ENCODE results near the gene SPDYE4. TPM values are rescaled to one million over a fixed set of nuclear protein-coding genes. Genes with fewer than 3 reads are reported as not detected.
"Not testable (repeated sequence)": the region's sequence is repeated elsewhere in the genome, so short reads cannot be mapped to it uniquely, and the experiment has no call there.

SPDYE4 gene
- not detected for total RNA-seq
- long read RNA-seq, result 0 reads

- DNase-seq (no peak), ATAC-seq (no peak)
- intact Hi-C loops (cut with DNase I, micrococcal nuclease), result no loop called here
Observed at GRCh38 chr17:8758137-8758596, at the start of gene SPDYE4. Gene SPDYE4 (minus strand): TSS chr17:8758546. CDS start chr17:8758382, 164 bp downstream.

DNA sequence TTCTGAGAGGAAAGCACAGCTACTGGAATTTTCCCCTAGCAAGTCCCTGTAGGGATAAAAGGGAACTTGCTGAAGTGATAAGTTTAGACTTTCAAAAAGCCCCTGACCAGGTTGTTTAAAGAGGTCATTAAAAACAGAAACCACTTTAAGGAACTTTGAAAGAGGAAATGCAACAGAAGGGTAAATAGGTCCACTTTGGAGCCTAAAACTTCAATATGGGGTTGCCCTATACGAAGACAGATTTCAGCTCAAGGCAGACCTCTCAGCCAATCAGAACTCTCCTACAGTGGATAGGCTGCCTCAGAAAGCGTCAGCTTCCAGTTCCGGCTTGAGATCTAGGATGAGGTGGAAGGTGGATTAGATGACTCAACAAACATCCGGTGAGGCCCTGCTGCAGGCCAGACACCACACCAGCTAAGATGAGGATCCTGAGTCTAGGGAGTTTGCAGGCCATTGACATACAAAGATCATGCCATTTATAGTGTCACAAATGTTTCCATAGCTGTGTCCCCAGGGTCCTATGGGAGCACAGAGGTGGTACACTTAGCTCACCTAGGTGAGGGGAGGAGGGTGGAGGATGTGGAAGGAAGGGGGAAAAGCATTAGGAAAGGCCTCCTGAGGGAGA, 48.7 kb upstream of the SPDYE4 start:
- no peak for DNase-seq
- no peak for ATAC-seq
- intact Hi-C loops (cut with DNase I, micrococcal nuclease), result no loop called here

DNA sequence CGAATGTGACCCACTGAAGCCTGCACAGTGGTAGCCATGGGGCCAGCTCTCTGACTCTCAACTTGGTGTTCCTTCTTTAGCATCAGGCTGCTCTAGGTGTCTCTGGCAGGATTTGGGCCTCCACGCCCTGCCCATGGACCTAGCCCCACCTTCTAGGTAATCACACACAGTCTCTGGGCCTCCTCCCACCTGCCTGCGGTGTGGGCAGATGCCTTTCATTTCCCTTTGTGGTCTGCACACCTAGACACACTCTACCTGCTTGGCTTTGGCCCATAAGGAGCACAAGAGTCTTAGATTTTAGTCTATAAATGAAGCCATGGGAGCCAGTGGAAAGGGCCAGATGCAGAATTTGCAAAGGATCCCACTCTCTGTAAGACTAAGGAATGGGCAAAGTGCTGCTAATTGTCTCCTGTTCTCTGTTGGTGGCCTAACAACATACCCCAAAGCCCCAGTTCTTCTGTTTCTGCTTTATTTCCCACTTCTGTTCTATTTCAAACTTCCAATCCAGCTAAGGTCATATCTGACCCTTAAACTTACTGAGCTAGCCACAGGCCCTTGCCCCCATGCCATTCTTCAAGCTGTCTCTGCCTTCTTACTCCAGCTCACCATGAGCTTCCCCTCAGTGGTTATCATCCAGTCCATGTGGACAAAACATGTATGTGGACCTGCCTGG, 48.0 kb upstream of the SPDYE4 start:
- intact Hi-C loops (cut with DNase I, micrococcal nuclease), result no loop called here
- peak; percentile 78 for ATAC-seq
- DNase-seq, result no peak

DNA sequence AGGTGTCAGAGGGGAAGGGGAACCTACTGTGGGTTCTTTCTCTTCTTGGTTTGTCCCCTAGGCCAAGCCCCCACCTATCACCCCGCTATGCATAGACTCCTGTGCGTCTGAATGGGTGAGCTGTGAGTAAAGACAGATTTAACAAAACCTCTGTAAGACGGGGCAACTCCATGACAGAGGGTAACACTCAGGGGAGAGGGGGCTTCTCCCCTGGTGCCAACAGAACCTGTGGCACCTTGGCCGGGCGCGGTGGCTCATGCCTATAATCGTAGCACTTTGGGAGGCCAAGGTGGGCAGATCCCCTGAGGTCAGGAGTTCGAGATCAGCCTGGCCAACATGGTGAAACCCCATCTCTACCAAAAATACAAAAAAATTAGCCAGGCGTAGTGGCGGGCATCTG, 47.0 kb upstream of the SPDYE4 start:
- DNase-seq, result not testable (repeated sequence)

DNA sequence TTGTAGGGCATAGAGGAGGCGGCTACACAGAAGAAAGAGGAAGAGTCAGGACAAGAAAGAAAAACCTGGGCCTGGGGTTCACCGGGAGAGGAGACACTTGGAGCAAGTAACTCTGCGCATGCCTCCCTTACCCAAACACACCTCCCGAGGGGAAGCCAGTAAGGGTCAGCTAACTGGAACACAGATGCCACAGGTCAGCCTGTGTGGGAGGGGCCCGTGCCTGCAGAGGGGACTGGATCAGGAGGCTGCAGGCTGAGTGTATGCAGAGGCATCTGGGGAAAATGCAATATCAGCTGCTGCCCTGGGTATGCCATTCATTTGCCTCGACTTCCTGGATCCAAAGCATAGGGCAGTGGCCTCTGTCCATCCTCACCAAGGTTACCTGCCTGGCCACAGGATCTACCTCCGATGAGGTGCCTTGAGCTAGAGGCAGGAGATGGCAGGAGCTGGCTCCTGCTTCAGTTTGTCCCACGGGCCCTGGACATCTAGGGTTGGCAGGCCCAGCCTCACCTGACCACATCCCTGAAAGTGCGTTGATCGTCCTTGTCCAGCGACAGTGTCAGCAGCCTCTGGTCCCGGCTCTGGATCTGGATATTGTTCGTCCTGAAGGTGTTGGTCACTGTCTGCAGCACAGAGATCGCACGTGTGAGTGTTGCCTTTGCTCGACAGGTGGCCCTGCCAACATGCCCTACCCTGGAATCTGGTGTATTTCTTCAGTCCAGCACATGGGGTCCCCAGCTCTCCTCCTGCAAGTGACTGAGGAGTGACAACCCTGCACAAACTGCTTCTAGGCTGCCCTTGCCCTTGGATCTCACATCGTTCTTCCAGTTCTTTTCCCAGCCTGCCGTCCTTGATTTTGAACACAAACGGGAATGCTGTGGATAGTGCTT, 45.4 kb upstream of the SPDYE4 start:
- no peak for ATAC-seq
- DNase-seq, result no peak

More for the DNA sequence above, 47.0 kb upstream of the SPDYE4 start:
- ATAC-seq; intact Hi-C loops (cut with DNase I, micrococcal nuclease): not testable (repeated sequence)

GRCh38 chr17:8801135-8801840, 42.9 kb upstream of the SPDYE4 start:
- DNase-seq (no peak), ATAC-seq (no peak)
- intact Hi-C loops (cut with DNase I, micrococcal nuclease), result no loop called here

More for the DNA sequence above, 45.4 kb upstream of the SPDYE4 start:
- intact Hi-C loops (cut with DNase I, micrococcal nuclease), result no loop called here

DNA sequence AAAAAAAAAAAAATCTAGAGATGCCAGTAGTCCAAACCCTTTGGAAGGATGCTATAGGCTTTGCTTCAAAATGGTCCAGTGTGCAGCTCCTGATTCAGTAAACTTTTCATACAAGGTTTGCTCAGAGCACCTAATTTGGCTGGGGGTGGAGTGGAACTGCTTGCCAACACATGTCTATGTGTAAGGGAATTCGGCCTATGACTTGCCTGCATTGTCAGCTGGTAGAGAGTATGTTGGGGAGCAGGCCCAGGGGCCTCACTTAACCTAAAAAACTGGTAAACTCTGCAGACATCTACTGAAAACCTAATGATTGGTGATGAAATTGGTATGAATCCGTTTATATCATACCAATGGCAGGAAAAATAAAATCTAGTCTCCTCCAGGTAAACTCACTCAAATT, 42.3 kb upstream of the SPDYE4 start:
- intact Hi-C loops (cut with DNase I, micrococcal nuclease), result no loop called here
- DNase-seq, result no peak
- ATAC-seq, result no peak

GRCh38 chr17:8799570-8800212, 41.3 kb upstream of the SPDYE4 start:
- intact Hi-C loops (cut with DNase I, micrococcal nuclease), result no loop called here
- ATAC-seq (peak; percentile 14), DNase-seq (no peak)

DNA sequence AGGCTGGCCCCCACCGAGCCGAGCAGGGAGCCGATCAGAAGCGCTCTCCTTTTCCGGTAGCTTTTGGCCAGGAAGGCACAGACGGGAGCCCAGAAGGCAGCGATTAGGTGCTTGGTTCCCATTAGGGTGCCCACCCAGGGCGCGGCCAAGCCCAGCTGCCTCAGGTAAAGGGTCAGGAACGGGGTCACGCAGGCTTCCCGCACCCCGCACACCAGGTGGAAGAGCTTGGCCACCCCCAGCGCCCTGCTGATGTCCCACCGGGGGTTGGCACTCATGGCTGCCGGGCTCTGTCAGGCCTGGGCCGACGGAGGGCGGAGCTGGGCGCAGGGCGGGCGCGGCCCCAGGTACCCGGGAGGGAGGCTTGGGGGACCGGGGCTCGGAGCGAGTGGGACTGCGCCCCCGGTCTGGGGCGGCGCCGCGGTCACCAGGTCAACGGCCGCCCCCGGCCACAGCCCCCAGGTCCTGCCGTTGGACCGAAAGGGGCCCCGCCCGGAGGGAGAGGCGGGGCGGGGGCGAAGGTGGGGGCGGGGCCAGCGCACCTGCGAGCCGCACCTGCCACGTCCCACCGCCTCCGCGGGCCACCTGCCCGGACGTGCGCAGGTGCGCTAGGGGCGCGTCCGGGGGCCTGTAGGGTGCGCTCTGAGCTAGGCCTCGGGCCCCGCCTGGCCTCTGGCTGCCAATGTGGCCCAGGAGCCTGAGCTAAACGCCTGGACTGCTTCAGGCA, 40.7 kb upstream of the SPDYE4 start, which contains the start of gene MFSD6L:
MFSD6L (minus strand) TSS at position 520 of the 724 bp plus-strand sequence; CDS start at position 275, 245 bp downstream.
- ATAC-seq, result peak; percentile 98
- intact Hi-C loops (cut with DNase I, micrococcal nuclease), result no loop called here
- peak; percentile 78 to 84 for DNase-seq

- no peak for ATAC-seq
- intact Hi-C loops (cut with DNase I, micrococcal nuclease), result no loop called here
Observed at GRCh38 chr17:8798176-8798845, 40.0 kb upstream of the SPDYE4 start.

GRCh38 chr17:8797621-8798175, 39.4 kb upstream of the SPDYE4 start:
- intact Hi-C loops (cut with DNase I, micrococcal nuclease), result no loop called here
- ATAC-seq, result no peak
- no peak for DNase-seq

More at GRCh38 chr17:8798176-8798845, 40.0 kb upstream of the SPDYE4 start:
- DNase-seq, result no peak

- intact Hi-C loops (cut with DNase I, micrococcal nuclease), result no loop called here
- DNase-seq (no peak), ATAC-seq (no peak)
Observed at GRCh38 chr17:8794636-8795035, 36.3 kb upstream of the SPDYE4 start.

DNA sequence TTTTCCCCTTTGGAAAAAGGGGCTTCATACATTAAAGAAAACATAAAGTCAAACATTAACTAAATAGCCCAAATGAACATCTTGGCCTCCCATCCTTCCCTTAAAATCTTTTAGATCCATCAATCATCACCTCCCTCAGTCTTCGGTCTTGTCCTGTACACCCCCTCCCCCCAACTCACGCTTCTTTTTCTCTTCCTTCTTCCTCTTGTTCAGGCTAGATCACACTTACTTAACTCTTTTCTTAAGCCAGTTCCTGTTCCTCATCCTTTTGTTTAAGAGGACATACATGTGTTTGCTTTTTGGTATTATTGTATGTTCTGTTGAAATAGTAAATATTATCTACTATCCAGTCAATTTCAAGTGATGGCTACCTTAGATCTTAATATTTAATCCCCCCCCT, 35.3 kb upstream of the SPDYE4 start:
- no peak for ATAC-seq
- intact Hi-C loops (cut with DNase I, micrococcal nuclease), result no loop called here
- no peak for DNase-seq

DNA sequence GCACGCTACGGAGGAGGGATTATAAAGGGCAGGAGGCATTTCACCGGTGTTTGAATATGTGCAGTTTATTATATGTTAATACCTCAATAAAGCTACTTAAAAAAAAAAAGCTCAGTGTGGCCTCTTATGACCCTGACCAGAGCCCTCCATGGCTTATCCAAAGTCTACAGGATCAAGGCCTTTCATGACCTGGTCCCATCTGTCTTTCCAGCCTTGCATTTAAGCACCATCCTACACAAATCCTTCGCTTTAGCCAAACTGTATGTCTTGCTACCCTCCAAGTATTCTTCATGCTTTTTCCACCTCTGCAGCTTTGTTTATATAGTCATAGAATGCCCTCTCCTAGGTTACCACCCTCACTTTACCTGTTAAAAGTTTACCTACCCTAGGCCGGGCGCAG, 34.3 kb upstream of the SPDYE4 start:
- DNase-seq (no peak), ATAC-seq (no peak)
- intact Hi-C loops (cut with DNase I, micrococcal nuclease), result no loop called here

GRCh38 chr17:8791910-8792270, 33.5 kb upstream of the SPDYE4 start:
- DNase-seq (no peak), ATAC-seq (no peak)
- intact Hi-C loops (cut with DNase I, micrococcal nuclease), result no loop called here

- intact Hi-C loops (cut with DNase I, micrococcal nuclease), result no loop called here
- DNase-seq (no peak), ATAC-seq (no peak)
Observed at GRCh38 chr17:8791248-8791909, 33.0 kb upstream of the SPDYE4 start.

All from left colon (tissue), 2 donors.